ENCODE results near the gene CLK4.

The CLK4 gene

GRCh38 chr5:178564811-178565550 lies 61.9 kb downstream of the CLK4 start:
- Mint-ChIP-seq H3K27ac (no peak overlapping the region), H3K9me3 (no peaks in the 10 kb centered on the region), H3K4me3 (no peak overlapping the region), H3K36me3 (ENCODE audit: low read depth) (no peaks in the 10 kb centered on the region), H3K4me1 (ENCODE audit: low read depth) (no peaks in the 10 kb centered on the region), H3K27me3 (ENCODE audit: low read depth) (peaks cover 7% of the 10 kb centered on the region)
- no peak for DNase-seq (ENCODE audit: low spot score)

GRCh38 chr5:178564397-178564796 lies 62.5 kb downstream of the CLK4 start:
- DNase-seq (ENCODE audit: low spot score): no peak
- Mint-ChIP-seq H3K9me3 (no peaks in the 10 kb centered on the region), H3K4me1 (ENCODE audit: low read depth) (no peaks in the 10 kb centered on the region), H3K27me3 (ENCODE audit: low read depth) (peaks cover 7% of the 10 kb centered on the region), H3K4me3 (no peak overlapping the region), H3K27ac (no peak overlapping the region), H3K36me3 (ENCODE audit: low read depth) (no peaks in the 10 kb centered on the region)

- Mint-ChIP-seq H3K27me3 (ENCODE audit: low read depth) (peaks cover 7% of the 10 kb centered on the region), H3K27ac (no peak overlapping the region), H3K9me3 (no peaks in the 10 kb centered on the region), H3K4me1 (ENCODE audit: low read depth) (no peaks in the 10 kb centered on the region), H3K36me3 (ENCODE audit: low read depth) (no peaks in the 10 kb centered on the region), H3K4me3 (no peak overlapping the region)
- DNase-seq (ENCODE audit: low spot score): no peak
Observed at GRCh38 chr5:178563621-178564020, 63.2 kb downstream of the CLK4 start.

- no peak overlapping the region for H3K27ac Mint-ChIP-seq
- no peaks in the 10 kb centered on the region for H3K4me1 Mint-ChIP-seq (ENCODE audit: low read depth)
- H3K9me3 Mint-ChIP-seq: no peaks in the 10 kb centered on the region
- H3K36me3 Mint-ChIP-seq (ENCODE audit: low read depth): no peaks in the 10 kb centered on the region
- no peak overlapping the region for H3K4me3 Mint-ChIP-seq
- H3K27me3 Mint-ChIP-seq (ENCODE audit: low read depth): peaks cover 4% of the 10 kb centered on the region
- DNase-seq (ENCODE audit: low spot score): no peak
Observed at GRCh38 chr5:178561746-178562264, 65.0 kb downstream of the CLK4 start.

GRCh38 chr5:178560911-178561310 lies 65.9 kb downstream of the CLK4 start:
- Mint-ChIP-seq H3K27me3 (ENCODE audit: low read depth) (peaks cover 4% of the 10 kb centered on the region), H3K27ac (no peak overlapping the region), H3K4me3 (no peak overlapping the region), H3K9me3 (no peaks in the 10 kb centered on the region), H3K4me1 (ENCODE audit: low read depth) (no peaks in the 10 kb centered on the region), H3K36me3 (ENCODE audit: low read depth) (no peaks in the 10 kb centered on the region)
- DNase-seq (ENCODE audit: low spot score): no peak

DNA sequence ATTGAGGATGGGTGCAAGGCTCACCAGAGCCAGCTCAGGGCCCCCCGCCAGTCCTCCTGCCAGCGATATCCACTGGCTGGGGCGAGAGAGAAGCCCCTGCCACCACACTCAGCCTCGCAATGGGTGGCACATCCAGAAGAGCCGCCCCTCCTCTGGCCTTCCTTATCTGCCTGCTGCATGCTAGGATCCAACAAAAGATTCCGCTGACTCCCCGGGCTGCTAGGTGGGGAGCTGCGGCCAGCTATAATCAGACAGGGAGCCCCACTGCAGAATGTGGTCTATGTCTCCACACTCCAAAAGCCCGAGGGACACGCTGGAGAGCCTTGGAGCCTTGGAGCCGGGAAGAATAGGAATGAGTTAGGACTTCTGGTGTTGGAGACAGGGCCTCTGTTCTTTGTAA lies 69.4 kb downstream of the CLK4 start:
- DNase-seq (ENCODE audit: low spot score): no peak
- H3K27me3 Mint-ChIP-seq (ENCODE audit: low read depth): peaks cover 5% of the 10 kb centered on the region
- no peaks in the 10 kb centered on the region for H3K36me3 Mint-ChIP-seq (ENCODE audit: low read depth)
- H3K9me3 Mint-ChIP-seq: no peaks in the 10 kb centered on the region
- no peaks in the 10 kb centered on the region for H3K4me1 Mint-ChIP-seq (ENCODE audit: low read depth)
- H3K27ac Mint-ChIP-seq: no peak overlapping the region
- no peak overlapping the region for H3K4me3 Mint-ChIP-seq

DNA sequence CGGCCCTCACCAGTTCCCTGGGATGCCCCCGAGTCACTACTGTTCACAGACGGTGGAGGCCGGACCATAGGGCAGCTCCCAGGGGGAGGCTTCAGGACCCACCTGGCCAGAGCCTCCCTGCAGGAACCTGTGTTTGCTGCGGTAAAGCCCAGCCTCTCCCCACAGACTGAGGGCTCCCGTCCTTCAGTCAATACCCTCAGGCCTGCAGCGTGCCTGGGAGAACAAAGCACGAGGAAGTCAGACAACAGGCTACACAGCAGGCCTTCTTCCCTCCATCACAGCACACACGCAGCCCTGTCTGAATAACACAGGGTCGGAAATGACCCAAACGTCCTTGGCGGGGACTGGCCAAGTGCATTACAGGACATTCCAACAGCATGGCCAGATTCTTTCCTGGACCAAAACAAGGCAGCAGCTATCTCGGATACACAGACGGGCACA lies 71.1 kb downstream of the CLK4 start:
- Mint-ChIP-seq H3K27me3 (ENCODE audit: low read depth) (peaks cover 5% of the 10 kb centered on the region), H3K27ac (no peak overlapping the region), H3K4me1 (ENCODE audit: low read depth) (no peaks in the 10 kb centered on the region), H3K4me3 (no peak overlapping the region), H3K9me3 (no peaks in the 10 kb centered on the region), H3K36me3 (ENCODE audit: low read depth) (no peaks in the 10 kb centered on the region)
- DNase-seq (ENCODE audit: low spot score): no peak

DNA sequence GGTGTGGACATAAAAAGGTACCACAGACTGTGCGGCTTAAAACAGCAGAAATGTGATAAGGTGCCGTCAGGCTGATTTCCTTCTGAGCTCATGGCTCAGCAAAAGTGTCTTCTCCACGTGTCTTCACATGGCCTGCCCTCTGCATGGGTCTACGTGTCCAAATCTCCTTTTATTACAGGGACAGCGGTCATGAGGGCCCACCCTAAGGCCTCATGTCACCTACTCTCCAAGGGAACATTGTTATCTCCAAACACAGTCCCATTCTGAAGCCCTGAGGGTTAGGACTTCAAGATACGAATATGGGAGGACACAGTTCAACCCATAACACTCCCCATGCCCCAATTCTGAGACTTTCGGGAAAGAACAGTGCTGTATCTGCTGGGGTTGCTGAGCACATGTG lies 71.8 kb downstream of the CLK4 start:
- Mint-ChIP-seq H3K27ac (no peak overlapping the region), H3K27me3 (ENCODE audit: low read depth) (peaks cover 3% of the 10 kb centered on the region), H3K4me1 (ENCODE audit: low read depth) (no peaks in the 10 kb centered on the region), H3K9me3 (no peaks in the 10 kb centered on the region), H3K4me3 (no peak overlapping the region), H3K36me3 (ENCODE audit: low read depth) (no peaks in the 10 kb centered on the region)
- DNase-seq (ENCODE audit: low spot score): no peak

DNA sequence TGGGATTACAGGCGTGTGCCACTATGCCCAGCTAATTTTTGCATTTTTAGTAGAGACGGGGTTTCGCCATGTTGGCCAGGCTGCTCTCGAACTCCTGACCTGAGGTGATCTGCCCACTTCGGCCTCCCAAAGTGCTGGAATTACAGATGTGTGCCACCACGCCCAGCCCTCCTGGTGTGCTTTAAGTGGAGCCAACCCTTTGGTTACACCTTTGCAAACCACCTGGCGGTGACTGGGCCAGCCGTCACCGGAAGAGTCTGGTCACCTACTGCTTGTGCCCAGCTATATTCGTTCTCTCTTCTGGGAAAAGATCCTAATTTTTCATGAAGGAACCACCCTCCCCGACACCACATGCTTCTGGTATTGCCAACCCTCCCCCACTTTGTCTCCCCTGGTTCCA lies 72.5 kb downstream of the CLK4 start:
- no peaks in the 10 kb centered on the region for H3K36me3 Mint-ChIP-seq (ENCODE audit: low read depth)
- H3K27me3 Mint-ChIP-seq (ENCODE audit: low read depth): peaks cover 3% of the 10 kb centered on the region
- no peak overlapping the region for H3K27ac Mint-ChIP-seq

GRCh38 chr5:178553517-178553916 lies 73.3 kb downstream of the CLK4 start:
- Mint-ChIP-seq H3K36me3 (ENCODE audit: low read depth) (no peaks in the 10 kb centered on the region), H3K9me3 (no peaks in the 10 kb centered on the region), H3K4me3 (no peak overlapping the region), H3K4me1 (ENCODE audit: low read depth) (no peaks in the 10 kb centered on the region), H3K27ac (no peak overlapping the region), H3K27me3 (ENCODE audit: low read depth) (peaks cover 3% of the 10 kb centered on the region)
- DNase-seq (ENCODE audit: low spot score): no peak

More for the DNA sequence above, 72.5 kb downstream of the CLK4 start:
- no peaks in the 10 kb centered on the region for H3K4me1 Mint-ChIP-seq (ENCODE audit: low read depth)
- H3K9me3 Mint-ChIP-seq: no peaks in the 10 kb centered on the region
- no peak for DNase-seq (ENCODE audit: low spot score)
- H3K4me3 Mint-ChIP-seq: no peak overlapping the region
